Right renal cortex interstitium (tissue), 3 donors: ENCODE results near the gene SLC15A5. TPM values are rescaled to one million over a fixed set of nuclear protein-coding genes. Genes with fewer than 3 reads are reported as not detected.

ENCODE experiments used
- DNase-seq, 3 donors: peaks; one replicate each; pipeline ENCODE4 v3.0.0-alpha.2; 2013; ENCODE audit warnings: low read depth in 3 of 3, low spot score in 2 of 3
- polyA plus RNA-seq, 3 donors: library from polyadenylated mRNA; unstranded; fragments of 120-200 nt; gene quantifications; one replicate each; pipeline ENCODE4 v1.2.1, GENCODE V29; 2013; ENCODE audit not compliant: insufficient read length in 3 of 3

The SLC15A5 gene
- polyA plus RNA-seq = not detected

GRCh38 chr12:16277585-16277984, at the start of gene SLC15A5:
SLC15A5 (minus strand) TSS chr12:16277685; CDS start chr12:16277685, 0 bp downstream.
- no peak for DNase-seq

GRCh38 chr12:16325426-16325825, 47.9 kb upstream of the SLC15A5 start:
- DNase-seq = no peak

GRCh38 chr12:16324772-16325171, 47.3 kb upstream of the SLC15A5 start:
- no peak for DNase-seq

DNA sequence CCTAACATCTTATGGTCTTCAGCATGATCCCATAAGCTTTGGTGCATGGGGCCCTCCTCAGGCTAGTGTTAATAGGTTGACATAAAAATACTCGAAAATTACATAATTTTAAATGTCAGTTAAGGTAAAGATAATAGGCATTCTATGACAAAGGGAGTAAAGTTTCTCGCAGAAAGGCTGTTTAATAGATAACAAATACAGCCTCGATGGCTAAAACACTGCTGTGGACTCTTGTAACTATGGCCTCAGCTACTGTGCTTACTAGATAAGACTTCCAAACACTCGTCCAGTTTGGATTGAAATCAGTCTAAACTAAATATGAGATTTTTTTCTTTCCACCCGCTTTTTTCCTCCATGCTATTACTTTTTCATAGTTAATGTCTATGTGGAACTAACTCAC, 46.8 kb upstream of the SLC15A5 start:
- DNase-seq = no peak

DNA sequence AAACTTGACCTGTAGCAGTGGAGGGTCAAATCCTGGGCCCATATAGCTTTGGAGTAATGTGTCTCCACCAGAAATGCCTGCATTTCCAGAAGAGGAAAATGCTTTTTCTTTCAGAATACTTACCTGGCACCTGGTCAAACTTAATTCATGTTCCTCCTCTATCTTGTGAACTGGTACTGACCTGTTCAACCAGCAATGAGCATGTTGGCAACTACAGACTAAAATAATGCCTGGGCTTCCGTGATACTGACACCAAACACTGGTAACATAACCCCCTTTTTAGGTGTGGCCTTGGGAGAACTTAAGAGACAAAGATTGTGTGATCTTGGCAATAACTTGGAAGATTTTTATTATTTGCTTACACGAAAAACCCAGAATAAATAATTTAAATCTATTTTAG, 46.2 kb upstream of the SLC15A5 start:
- no peak for DNase-seq

GRCh38 chr12:16323010-16323409, 45.5 kb upstream of the SLC15A5 start:
- no peak for DNase-seq

DNA sequence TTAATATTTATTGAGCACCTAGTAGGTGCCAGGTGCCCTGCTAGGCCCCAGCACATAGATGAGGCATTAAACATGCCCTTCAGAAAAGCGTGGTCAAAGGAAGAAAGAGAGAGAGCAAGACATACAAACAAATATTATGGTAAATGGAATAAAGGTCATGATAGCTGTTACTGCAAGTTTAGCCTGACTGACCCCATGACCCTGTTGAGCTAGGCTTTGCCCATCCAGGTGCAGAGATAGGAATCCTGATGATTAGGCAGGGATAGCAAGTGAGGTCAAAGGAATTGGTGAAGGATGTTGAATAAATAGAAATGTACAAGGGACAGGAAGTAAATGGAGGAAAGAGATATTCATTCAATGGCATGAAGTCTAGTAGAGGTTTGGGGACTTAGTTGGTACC, 33.4 kb upstream of the SLC15A5 start:
- no peak for DNase-seq

- DNase-seq = no peak
Observed at GRCh38 chr12:16307856-16308475, 30.5 kb upstream of the SLC15A5 start.

DNA sequence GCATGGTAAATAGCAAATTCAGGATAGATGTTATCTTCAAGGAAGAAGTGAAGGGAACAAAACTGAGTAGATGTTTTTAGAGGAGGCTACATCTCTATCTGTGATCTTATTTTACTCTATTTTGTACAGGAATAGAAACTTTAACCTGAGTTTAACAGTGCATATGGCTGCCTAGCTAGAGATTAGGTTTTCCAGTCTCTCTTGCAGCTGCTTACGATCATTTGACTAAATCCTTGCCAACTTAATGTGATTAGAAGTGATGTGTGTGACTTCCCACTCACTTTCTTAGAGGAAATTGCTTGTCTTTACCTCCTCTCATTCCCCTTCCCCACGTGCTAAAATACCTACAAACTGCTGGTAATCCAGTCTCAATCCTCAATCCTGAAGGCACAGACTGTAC, 26.5 kb upstream of the SLC15A5 start:
- DNase-seq = no peak

DNA sequence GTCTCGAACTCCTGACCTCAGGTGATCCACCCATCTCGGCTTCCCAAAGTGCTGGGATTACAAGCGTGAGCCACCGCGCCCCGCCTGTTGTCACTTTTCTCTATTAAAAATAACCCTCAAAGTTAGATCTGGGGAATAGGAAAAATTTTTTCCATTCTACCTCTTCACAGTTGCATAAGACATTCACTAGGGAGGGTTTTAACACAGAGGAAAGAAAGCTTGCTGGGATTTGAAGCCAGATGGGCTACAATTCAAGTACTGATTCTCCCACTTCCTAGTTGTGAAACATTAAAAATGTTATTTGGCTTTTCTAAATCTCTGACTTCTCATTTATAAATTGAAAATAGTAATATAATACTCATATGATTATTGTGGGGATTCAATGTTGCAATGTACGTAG, 23.3 kb upstream of the SLC15A5 start:
- DNase-seq = no peak

GRCh38 chr12:16300122-16300521, 22.6 kb upstream of the SLC15A5 start:
- no peak for DNase-seq

GRCh38 chr12:16299403-16299802, 21.9 kb upstream of the SLC15A5 start:
- DNase-seq = no peak

DNA sequence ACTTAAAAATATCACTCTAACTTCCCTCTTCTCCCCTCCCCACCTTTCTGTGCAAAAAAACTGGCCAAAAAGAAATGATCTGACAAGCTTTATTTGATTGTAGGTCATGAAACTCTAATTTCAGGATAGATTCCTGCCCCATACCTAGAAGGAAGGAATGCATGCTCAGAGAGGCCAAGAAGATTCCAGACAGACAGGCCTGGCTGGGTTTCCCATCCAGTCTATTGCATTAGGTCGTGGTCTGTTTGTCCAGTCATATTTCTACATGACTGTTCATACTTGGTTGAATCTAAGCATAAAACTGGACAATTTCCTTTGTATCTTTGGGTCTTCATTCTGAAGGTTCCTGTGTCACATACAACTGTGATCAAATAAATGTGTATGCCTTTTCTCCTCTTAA, 20.0 kb upstream of the SLC15A5 start:
- DNase-seq = no peak

GRCh38 chr12:16294376-16294956, 17.0 kb upstream of the SLC15A5 start:
- DNase-seq = no peak

- no peak for DNase-seq
Observed at GRCh38 chr12:16291032-16291431, 13.5 kb upstream of the SLC15A5 start.

- no peak for DNase-seq
Observed at GRCh38 chr12:16285586-16285985, 8.1 kb upstream of the SLC15A5 start.

DNA sequence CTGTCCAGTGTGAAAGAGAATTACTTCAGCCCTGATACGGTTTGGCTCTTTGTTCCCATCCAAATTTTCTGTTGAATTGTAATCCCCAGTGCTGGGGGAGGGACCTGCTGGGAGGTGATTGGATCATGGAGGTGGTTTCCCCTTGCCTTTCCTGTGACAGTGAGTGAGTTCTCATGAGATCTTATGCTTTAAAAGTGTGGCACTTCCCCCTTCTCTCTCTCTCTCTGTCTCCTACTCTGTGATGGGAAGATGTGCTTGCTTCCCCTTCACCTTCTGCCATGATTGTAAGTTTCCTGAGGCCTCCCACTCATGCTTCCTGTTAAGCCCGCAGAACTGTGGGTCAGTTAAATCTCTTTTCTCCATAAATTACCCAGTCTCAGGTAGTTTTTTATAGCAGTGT, 5.5 kb upstream of the SLC15A5 start:
- DNase-seq = no peak

DNA sequence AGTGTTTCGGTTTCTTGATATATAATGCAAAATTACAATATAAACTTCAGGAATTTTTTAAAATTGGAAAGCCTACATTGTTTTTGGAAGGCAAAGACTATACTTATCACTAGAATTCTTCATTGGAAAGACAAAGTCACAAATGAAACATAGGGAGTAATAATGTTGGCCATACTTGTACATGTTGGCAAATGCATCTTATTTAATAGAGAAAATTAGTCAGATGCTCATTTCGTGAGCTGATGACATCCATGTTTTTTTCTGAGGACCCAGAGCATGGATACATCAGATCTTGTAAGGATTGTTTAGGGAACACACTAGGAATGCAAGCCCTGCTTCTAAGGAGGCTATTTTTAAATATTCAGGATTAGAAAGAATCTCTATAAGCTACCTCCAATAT, 4.6 kb upstream of the SLC15A5 start:
- no peak for DNase-seq

DNA sequence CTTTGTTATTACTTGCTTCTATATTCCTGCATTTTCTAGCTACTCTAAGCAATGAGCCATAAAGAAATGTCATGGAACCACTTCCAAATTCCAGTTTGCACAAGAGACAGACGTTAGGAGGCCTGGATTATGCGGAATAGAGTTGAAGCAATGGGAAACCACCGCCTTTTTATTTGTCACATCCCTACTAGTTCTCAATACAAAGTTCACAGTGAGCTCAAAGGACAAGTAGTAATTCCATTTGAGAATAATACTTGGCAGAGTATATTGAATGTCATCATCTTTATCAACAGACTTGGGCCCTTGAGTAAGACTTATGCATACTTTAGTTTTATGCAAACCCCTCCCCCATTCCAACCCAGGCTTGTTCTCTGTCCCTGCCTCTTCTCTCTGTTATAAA, 3.7 kb upstream of the SLC15A5 start:
- no peak for DNase-seq

DNA sequence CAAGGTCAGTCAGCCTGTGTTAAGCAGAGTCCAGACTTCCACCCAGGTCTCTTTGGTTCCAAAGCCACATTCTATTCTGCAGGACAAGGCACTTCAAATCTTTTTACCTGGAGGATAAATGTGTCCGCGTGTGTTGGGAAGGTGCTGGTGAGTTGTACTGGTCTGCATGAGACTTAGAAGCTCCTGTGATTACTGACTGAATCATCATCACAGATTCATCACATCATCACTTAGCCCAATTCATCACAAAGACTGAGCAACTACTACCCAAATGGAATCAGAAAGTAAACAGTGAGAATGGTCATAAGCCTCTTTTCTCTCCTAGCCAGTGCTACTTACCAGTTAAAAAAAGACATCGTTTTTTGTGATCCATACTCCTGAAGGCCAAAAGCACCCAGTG, 5.3 kb downstream of the SLC15A5 start:
- DNase-seq = no peak

DNA sequence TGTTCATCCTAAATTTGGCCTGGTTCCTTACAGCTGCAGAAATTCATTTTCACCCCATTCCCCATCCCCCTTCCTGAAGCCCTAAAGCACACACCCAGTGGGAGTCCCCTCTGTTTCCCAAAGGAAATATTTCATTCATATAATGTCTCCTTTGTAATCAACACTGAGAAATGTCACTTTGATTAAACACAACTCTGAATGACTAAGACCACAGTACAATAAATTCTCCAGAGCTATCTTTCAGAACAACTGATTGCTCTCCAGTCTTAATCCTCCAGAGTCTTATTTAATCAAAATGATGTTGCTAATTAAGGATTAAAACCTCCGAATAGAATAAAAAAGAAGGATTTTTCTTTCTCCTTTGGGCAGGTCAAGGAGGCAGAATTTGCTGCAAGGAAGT, 6.4 kb downstream of the SLC15A5 start:
- no peak for DNase-seq

GRCh38 chr12:16269946-16270345, 7.5 kb downstream of the SLC15A5 start:
- DNase-seq = no peak

DNA sequence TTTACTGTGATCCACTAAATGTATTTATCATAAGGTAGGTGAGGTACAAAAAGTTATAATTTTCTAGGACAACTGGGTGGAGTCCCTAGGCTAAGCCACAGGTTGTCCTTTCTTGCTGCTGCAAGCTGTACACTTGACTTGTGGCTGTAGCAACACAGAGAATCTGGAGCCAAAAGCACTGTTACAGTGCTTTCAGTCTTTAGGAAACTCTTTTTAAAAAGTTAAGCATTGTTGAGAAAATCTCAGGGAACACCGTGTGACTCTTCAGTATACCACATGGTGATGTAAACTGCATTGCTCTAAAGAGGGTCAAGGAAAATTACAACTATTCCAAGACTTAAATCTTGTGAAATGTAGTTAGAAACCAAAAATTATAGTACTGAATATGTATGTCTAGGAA, 11.4 kb downstream of the SLC15A5 start:
- DNase-seq = no peak
